HEK293 (cell line): Measurements from ENCODE around the gene AP5Z1.

Experiments
- EGR2 ChIP-seq: fragments of 450-650 bp; formaldehyde crosslinking; IDR thresholded peaks from 2 replicates; pipeline ENCODE4 v1.5.1; 2016; ENCODE audit warnings: low read depth, missing biosample characterization, missing genetic modification characterization
- ZNF777 ChIP-seq: fragments of 450-650 bp; formaldehyde crosslinking; IDR thresholded peaks from 2 replicates; pipeline ENCODE4 v1.5.1; 2017; ENCODE audit warnings: missing biosample characterization, missing genetic modification characterization, borderline replicate concordance
- TF ChIP-seq, protein P1 (sequence below): fragments of 450-650 bp; formaldehyde crosslinking; IDR thresholded peaks from 2 replicates; pipeline ENCODE4 v1.5.1; 2016; ENCODE audit warnings: missing biosample characterization, missing genetic modification characterization, low read depth
- TF ChIP-seq, protein P2 (sequence below): fragments of 450-650 bp; formaldehyde crosslinking; IDR thresholded peaks from 2 replicates; pipeline ENCODE4 v1.5.1; 2016; ENCODE audit warnings: missing biosample characterization, missing genetic modification characterization
- TF ChIP-seq, protein P3 (sequence below): fragments of 450-650 bp; formaldehyde crosslinking; IDR thresholded peaks from 2 replicates; pipeline ENCODE4 v1.5.1; 2016; ENCODE audit warnings: missing biosample characterization, missing genetic modification characterization
- TF ChIP-seq, protein P4 (sequence below): fragments of 450-650 bp; formaldehyde crosslinking; IDR thresholded peaks from 2 replicates; pipeline ENCODE4 v1.5.1; 2016; ENCODE audit warnings: missing biosample characterization, missing genetic modification characterization
- TF ChIP-seq, protein P5 (sequence below): fragments of 450-650 bp; formaldehyde crosslinking; IDR thresholded peaks from 2 replicates; pipeline ENCODE4 v1.5.1; 2016; ENCODE audit warnings: missing biosample characterization, missing genetic modification characterization

DNA sequence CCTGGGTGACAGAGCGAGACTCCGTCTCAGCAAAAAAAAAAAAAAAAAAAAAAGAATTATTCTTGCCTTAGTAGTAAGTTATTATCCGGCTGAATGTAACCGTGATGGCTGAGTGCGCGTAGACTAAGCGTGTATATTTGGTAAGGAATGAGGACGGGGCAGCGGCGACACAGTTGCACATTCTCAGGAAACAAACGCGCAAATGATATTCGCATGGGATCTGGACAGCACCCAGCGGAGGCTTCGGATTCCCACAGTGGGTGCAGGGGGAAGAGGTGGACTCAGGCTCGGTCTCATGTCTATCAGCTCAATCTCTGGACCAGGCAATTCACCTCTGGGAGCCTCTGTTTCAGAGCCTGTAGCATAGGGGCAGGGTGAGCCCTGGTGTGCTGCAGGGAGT lies 57.3 kb downstream of the AP5Z1 start:
- no peak for TF ChIP-seq EGR2
- TF ChIP-seq, protein P1, sequence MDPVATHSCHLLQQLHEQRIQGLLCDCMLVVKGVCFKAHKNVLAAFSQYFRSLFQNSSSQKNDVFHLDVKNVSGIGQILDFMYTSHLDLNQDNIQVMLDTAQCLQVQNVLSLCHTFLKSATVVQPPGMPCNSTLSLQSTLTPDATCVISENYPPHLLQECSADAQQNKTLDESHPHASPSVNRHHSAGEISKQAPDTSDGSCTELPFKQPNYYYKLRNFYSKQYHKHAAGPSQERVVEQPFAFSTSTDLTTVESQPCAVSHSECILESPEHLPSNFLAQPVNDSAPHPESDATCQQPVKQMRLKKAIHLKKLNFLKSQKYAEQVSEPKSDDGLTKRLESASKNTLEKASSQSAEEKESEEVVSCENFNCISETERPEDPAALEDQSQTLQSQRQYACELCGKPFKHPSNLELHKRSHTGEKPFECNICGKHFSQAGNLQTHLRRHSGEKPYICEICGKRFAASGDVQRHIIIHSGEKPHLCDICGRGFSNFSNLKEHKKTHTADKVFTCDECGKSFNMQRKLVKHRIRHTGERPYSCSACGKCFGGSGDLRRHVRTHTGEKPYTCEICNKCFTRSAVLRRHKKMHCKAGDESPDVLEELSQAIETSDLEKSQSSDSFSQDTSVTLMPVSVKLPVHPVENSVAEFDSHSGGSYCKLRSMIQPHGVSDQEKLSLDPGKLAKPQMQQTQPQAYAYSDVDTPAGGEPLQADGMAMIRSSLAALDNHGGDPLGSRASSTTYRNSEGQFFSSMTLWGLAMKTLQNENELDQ (tag by site-specific recombination) = no peak
- TF ChIP-seq, protein P2, sequence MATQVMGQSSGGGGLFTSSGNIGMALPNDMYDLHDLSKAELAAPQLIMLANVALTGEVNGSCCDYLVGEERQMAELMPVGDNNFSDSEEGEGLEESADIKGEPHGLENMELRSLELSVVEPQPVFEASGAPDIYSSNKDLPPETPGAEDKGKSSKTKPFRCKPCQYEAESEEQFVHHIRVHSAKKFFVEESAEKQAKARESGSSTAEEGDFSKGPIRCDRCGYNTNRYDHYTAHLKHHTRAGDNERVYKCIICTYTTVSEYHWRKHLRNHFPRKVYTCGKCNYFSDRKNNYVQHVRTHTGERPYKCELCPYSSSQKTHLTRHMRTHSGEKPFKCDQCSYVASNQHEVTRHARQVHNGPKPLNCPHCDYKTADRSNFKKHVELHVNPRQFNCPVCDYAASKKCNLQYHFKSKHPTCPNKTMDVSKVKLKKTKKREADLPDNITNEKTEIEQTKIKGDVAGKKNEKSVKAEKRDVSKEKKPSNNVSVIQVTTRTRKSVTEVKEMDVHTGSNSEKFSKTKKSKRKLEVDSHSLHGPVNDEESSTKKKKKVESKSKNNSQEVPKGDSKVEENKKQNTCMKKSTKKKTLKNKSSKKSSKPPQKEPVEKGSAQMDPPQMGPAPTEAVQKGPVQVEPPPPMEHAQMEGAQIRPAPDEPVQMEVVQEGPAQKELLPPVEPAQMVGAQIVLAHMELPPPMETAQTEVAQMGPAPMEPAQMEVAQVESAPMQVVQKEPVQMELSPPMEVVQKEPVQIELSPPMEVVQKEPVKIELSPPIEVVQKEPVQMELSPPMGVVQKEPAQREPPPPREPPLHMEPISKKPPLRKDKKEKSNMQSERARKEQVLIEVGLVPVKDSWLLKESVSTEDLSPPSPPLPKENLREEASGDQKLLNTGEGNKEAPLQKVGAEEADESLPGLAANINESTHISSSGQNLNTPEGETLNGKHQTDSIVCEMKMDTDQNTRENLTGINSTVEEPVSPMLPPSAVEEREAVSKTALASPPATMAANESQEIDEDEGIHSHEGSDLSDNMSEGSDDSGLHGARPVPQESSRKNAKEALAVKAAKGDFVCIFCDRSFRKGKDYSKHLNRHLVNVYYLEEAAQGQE (tag by site-specific recombination) = no peak
- TF ChIP-seq, protein P3, sequence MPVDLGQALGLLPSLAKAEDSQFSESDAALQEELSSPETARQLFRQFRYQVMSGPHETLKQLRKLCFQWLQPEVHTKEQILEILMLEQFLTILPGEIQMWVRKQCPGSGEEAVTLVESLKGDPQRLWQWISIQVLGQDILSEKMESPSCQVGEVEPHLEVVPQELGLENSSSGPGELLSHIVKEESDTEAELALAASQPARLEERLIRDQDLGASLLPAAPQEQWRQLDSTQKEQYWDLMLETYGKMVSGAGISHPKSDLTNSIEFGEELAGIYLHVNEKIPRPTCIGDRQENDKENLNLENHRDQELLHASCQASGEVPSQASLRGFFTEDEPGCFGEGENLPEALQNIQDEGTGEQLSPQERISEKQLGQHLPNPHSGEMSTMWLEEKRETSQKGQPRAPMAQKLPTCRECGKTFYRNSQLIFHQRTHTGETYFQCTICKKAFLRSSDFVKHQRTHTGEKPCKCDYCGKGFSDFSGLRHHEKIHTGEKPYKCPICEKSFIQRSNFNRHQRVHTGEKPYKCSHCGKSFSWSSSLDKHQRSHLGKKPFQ = no peak
- TF ChIP-seq, protein P4, sequence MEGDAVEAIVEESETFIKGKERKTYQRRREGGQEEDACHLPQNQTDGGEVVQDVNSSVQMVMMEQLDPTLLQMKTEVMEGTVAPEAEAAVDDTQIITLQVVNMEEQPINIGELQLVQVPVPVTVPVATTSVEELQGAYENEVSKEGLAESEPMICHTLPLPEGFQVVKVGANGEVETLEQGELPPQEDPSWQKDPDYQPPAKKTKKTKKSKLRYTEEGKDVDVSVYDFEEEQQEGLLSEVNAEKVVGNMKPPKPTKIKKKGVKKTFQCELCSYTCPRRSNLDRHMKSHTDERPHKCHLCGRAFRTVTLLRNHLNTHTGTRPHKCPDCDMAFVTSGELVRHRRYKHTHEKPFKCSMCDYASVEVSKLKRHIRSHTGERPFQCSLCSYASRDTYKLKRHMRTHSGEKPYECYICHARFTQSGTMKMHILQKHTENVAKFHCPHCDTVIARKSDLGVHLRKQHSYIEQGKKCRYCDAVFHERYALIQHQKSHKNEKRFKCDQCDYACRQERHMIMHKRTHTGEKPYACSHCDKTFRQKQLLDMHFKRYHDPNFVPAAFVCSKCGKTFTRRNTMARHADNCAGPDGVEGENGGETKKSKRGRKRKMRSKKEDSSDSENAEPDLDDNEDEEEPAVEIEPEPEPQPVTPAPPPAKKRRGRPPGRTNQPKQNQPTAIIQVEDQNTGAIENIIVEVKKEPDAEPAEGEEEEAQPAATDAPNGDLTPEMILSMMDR (tag by site-specific recombination) = no peak
- TF ChIP-seq ZNF777 (tag by site-specific recombination) = no peak
- TF ChIP-seq, protein P5, sequence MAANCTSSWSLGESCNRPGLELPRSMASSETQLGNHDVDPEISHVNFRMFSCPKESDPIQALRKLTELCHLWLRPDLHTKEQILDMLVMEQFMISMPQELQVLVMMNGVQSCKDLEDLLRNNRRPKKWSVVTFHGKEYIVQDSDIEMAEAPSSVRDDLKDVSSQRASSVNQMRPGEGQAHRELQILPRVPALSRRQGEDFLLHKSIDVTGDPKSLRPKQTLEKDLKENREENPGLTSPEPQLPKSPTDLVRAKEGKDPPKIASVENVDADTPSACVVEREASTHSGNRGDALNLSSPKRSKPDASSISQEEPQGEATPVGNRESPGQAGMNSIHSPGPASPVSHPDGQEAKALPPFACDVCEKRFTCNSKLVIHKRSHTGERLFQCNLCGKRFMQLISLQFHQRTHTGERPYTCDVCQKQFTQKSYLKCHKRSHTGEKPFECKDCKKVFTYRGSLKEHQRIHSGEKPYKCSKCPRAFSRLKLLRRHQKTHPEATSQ (tag by site-specific recombination) = no peak
